ENCODE measurements around the gene APIP.

GRCh38 chr11:34926831-34927132, 10.6 kb upstream of the APIP start:
- no peak for TF ChIP-seq POLR2A (IDR thresholded peaks at IDR 0.05)
- TF ChIP-seq, protein P1, sequence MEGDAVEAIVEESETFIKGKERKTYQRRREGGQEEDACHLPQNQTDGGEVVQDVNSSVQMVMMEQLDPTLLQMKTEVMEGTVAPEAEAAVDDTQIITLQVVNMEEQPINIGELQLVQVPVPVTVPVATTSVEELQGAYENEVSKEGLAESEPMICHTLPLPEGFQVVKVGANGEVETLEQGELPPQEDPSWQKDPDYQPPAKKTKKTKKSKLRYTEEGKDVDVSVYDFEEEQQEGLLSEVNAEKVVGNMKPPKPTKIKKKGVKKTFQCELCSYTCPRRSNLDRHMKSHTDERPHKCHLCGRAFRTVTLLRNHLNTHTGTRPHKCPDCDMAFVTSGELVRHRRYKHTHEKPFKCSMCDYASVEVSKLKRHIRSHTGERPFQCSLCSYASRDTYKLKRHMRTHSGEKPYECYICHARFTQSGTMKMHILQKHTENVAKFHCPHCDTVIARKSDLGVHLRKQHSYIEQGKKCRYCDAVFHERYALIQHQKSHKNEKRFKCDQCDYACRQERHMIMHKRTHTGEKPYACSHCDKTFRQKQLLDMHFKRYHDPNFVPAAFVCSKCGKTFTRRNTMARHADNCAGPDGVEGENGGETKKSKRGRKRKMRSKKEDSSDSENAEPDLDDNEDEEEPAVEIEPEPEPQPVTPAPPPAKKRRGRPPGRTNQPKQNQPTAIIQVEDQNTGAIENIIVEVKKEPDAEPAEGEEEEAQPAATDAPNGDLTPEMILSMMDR (IDR thresholded peaks at IDR 0.05): no peak
